GM23338 (cell line): ENCODE results near the gene ATAD2B. TPM values are rescaled to one million over a fixed set of nuclear protein-coding genes. Genes with fewer than 3 reads are reported as not detected.

Experiments used
- ATAC-seq: fragments of 200-7000 bp; cut with Tn5 transposase; 3 replicates; pipeline ENCODE4 v1.9.1; 2020
- DNase-seq: peaks from one replicate; pipeline ENCODE4 v3.0.0-alpha.2; 2015; ENCODE audit warnings: low spot score
- H2AFZ ChIP-seq: fragments of 200-600 bp; sonication (generic); 2 replicates; pipeline ENCODE4 v1.8.0; 2016; ENCODE audit warnings: antibody characterized with exemption, mild to moderate bottlenecking, moderate library complexity
- H3F3A ChIP-seq: fragments of 200-600 bp; sonication (generic); replicated peaks from 2 replicates; pipeline ENCODE4 v1.8.0; 2017; ENCODE audit warnings: antibody characterized with exemption, mixed run types, low read depth
- H3K27ac ChIP-seq: fragments of 200-600 bp; sonication (generic); 2 replicates; pipeline ENCODE4 v1.6.1; 2016; ENCODE audit warnings: low read depth
- H3K27me3 ChIP-seq: fragments of 200-600 bp; sonication (generic); 2 replicates; pipeline ENCODE4 v1.8.0; 2016; ENCODE audit warnings: mild to moderate bottlenecking, mixed run types, moderate library complexity; ENCODE audit not compliant: insufficient read depth
- H3K36me3 ChIP-seq: fragments of 200-600 bp; sonication (generic); 2 replicates; pipeline ENCODE4 v1.8.0; 2016; ENCODE audit warnings: mild to moderate bottlenecking; ENCODE audit not compliant: insufficient read depth
- H3K4me1 ChIP-seq: fragments of 200-600 bp; sonication (generic); 2 replicates; pipeline ENCODE4 v1.8.0; 2016; ENCODE audit warnings: mild to moderate bottlenecking, moderate library complexity; ENCODE audit not compliant: insufficient read depth
- H3K4me2 ChIP-seq: fragments of 200-600 bp; sonication (generic); 2 replicates; pipeline ENCODE4 v1.7.1; 2017; ENCODE audit warnings: mixed run types
- H3K4me3 ChIP-seq: fragments of 200-600 bp; sonication (generic); 2 replicates; pipeline ENCODE4 v1.6.1; 2016; ENCODE audit warnings: mixed run types
- H3K79me2 ChIP-seq: fragments of 200-600 bp; sonication (generic); replicated peaks from 2 replicates; pipeline ENCODE4 v1.8.0; 2017; ENCODE audit warnings: mild to moderate bottlenecking; ENCODE audit not compliant: insufficient read depth
- H3K9me2 ChIP-seq: fragments of 200-600 bp; sonication (generic); 2 replicates; pipeline ENCODE4 v1.8.0; 2017; ENCODE audit not compliant: insufficient read depth
- H4K20me1 ChIP-seq: fragments of 200-600 bp; sonication (generic); replicated peaks from 2 replicates; pipeline ENCODE4 v1.8.0; 2017; ENCODE audit warnings: mild to moderate bottlenecking; ENCODE audit not compliant: insufficient read depth
- H3K27ac Mint-ChIP-seq: 2 replicates; pipeline ENCODE4 v1.8.0; 2020; ENCODE audit warnings: inconsistent platforms, mild to moderate bottlenecking, moderate library complexity, mixed read lengths
- H3K27me3 Mint-ChIP-seq: 3 replicates; pipeline ENCODE4 v1.8.0; 2022; ENCODE audit warnings: low read depth, mild to moderate bottlenecking, moderate library complexity, mixed read lengths, inconsistent platforms; ENCODE audit not compliant: insufficient read depth, poor library complexity
- H3K36me3 Mint-ChIP-seq: 3 replicates; pipeline ENCODE4 v1.8.0; 2021; ENCODE audit warnings: low read depth, mild to moderate bottlenecking, inconsistent platforms, moderate library complexity, mixed read lengths
- H3K4me1 Mint-ChIP-seq: 3 replicates; pipeline ENCODE4 v1.8.0; 2020; ENCODE audit warnings: mild to moderate bottlenecking, inconsistent platforms, mixed read lengths
- H3K4me3 Mint-ChIP-seq: 3 replicates; pipeline ENCODE4 v1.8.0; 2021; ENCODE audit warnings: moderate library complexity, mild to moderate bottlenecking, inconsistent platforms, mixed read lengths
- H3K9me3 Mint-ChIP-seq: 3 replicates; pipeline ENCODE4 v1.8.0; 2020; ENCODE audit warnings: moderate library complexity, mild to moderate bottlenecking, inconsistent platforms, mixed read lengths
- CREB1 ChIP-seq: fragments of 250-450 bp; sonication (Bioruptor Pico); IDR thresholded peaks from 2 replicates; pipeline ENCODE4 v1.5.0; 2020; ENCODE audit warnings: low read depth, mild to moderate bottlenecking, moderate library complexity
- EZH2 ChIP-seq: fragments of 200-600 bp; sonication (generic); IDR thresholded peaks from one replicate; pipeline ENCODE4 v1.8.0; 2017; ENCODE audit warnings: antibody characterized with exemption, mild to moderate bottlenecking, low read depth; ENCODE audit not compliant: unreplicated experiment
- EZH2phosphoT487 ChIP-seq: fragments of 200-600 bp; sonication (generic); IDR thresholded peaks from one replicate; pipeline ENCODE4 v1.8.1; 2018; ENCODE audit warnings: antibody characterized with exemption; ENCODE audit not compliant: unreplicated experiment
- JUNB ChIP-seq: IDR thresholded peaks from one replicate; pipeline ENCODE4 v1.6.1; 2016; ENCODE audit warnings: antibody characterized with exemption; ENCODE audit not compliant: unreplicated experiment
- NANOG ChIP-seq: IDR thresholded peaks from 2 replicates; pipeline ENCODE4 v1.6.1; 2016; ENCODE audit warnings: antibody characterized with exemption, borderline replicate concordance
- POLR2AphosphoS5 ChIP-seq: IDR thresholded peaks from 2 replicates; pipeline ENCODE4 v1.6.1; 2016; ENCODE audit warnings: antibody characterized with exemption, low read depth
- STAT1 ChIP-seq: IDR thresholded peaks from one replicate; pipeline ENCODE4 v1.6.1; 2016; ENCODE audit warnings: antibody characterized with exemption; ENCODE audit not compliant: unreplicated experiment
- polyA plus RNA-seq: library from polyadenylated mRNA; unstranded; fragments of >200 nt; fragmentation: Nextera tagmentation; extraction: Ambion mirVana; gene quantifications from 2 replicates; pipeline ENCODE4 v1.2.1, GENCODE V29; 2016
- total RNA-seq: library from RNA; depleted of rRNA; stranded (reverse); fragments of >200 nt; shearing (Covaris generic); gene quantifications from 2 replicates; pipeline ENCODE4 v1.2.3, GENCODE V29; 2014
- TF ChIP-seq, protein P1 (sequence below): IDR thresholded peaks from 2 replicates; pipeline ENCODE4 v1.6.1; 2016; ENCODE audit warnings: antibody characterized with exemption
- TF ChIP-seq, protein P2 (sequence below): IDR thresholded peaks from one replicate; pipeline ENCODE4 v1.6.1; 2018; ENCODE audit warnings: antibody characterized with exemption; ENCODE audit not compliant: unreplicated experiment
- TF ChIP-seq, protein P3 (sequence below): fragments of 250-450 bp; sonication (Bioruptor Pico); IDR thresholded peaks from 2 replicates; pipeline ENCODE4 v1.5.0; 2020; ENCODE audit warnings: mild to moderate bottlenecking, moderate library complexity

ATAD2B gene
- total and polyA plus RNA-seq, 2 experiments from 2014 or later, result 12.4 to 19.3 TPM

- H3K36me3 Mint-ChIP-seq, result peaks cover 29% of the 10 kb centered on the region
- H3K4me1 Mint-ChIP-seq, result no peaks in the 10 kb centered on the region
- no peak for ATAC-seq
- Histone ChIP-seq H3K27ac (no peak overlapping the region), H2AFZ (no peak overlapping the region), H3K27me3 (no peaks in the 10 kb centered on the region), H3K4me3 (no peak overlapping the region), H3K36me3 (no peaks in the 10 kb centered on the region), H3K79me2 (no peaks in the 10 kb centered on the region), H3K4me2 (no peak overlapping the region), H3K4me1 (no peaks in the 10 kb centered on the region), H4K20me1 (no peaks in the 10 kb centered on the region), H3F3A (no peaks in the 10 kb centered on the region), H3K9me2 (no peaks in the 10 kb centered on the region)
- peaks cover 2% of the 10 kb centered on the region for H3K27me3 Mint-ChIP-seq
- DNase-seq, result no peak
- H3K4me3 Mint-ChIP-seq, result no peak overlapping the region
- peaks cover 21% of the 10 kb centered on the region; the same call in 2 of the 3 replicates for H3K9me3 Mint-ChIP-seq
- no peak for TF ChIP-seq EZH2
- TF ChIP-seq, protein P1, sequence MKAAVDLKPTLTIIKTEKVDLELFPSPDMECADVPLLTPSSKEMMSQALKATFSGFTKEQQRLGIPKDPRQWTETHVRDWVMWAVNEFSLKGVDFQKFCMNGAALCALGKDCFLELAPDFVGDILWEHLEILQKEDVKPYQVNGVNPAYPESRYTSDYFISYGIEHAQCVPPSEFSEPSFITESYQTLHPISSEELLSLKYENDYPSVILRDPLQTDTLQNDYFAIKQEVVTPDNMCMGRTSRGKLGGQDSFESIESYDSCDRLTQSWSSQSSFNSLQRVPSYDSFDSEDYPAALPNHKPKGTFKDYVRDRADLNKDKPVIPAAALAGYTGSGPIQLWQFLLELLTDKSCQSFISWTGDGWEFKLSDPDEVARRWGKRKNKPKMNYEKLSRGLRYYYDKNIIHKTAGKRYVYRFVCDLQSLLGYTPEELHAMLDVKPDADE, result no peak
- TF ChIP-seq CREB1 (CRISPR knock-in tag), result no peak
- H3K27ac Mint-ChIP-seq, result no peak overlapping the region
These were observed 91.5 kb downstream of the ATAD2B start for GRCh38 chr2:23835423-23835822.

DNA sequence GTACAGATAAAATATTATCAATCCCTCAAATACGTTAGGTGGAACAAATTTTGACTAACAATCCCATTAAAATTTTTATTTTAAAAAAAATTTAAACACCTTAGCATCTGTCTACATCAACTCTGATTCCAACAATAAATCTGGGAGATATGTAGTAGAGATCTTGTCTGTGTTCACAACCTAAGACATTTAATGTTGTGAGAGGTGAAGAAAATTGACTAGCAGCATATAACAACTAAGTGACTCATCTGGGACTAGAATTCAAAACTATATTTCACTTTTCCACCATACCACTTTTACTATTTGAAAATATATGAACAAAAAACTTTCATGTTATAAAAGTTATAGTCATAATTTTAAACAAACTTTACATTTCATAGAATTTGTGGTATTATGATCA is 97.9 kb downstream of the ATAD2B start:
- Histone ChIP-seq H3K36me3 (no peaks in the 10 kb centered on the region), H3K9me2 (no peaks in the 10 kb centered on the region), H4K20me1 (no peaks in the 10 kb centered on the region), H3K27me3 (no peaks in the 10 kb centered on the region), H3K79me2 (no peaks in the 10 kb centered on the region), H3K4me1 (no peaks in the 10 kb centered on the region), H3K27ac (no peak overlapping the region), H3K4me2 (no peak overlapping the region), H3K4me3 (no peak overlapping the region), H3F3A (no peaks in the 10 kb centered on the region), H2AFZ (no peak overlapping the region)
- Mint-ChIP-seq H3K27ac (no peak overlapping the region), H3K27me3 (peaks cover 2% of the 10 kb centered on the region), H3K36me3 (no peaks in the 10 kb centered on the region), H3K4me1 (no peaks in the 10 kb centered on the region), H3K4me3 (no peak overlapping the region), H3K9me3 (no peaks in the 10 kb centered on the region)
- DNase-seq (no peak), ATAC-seq (no peak)
- TF ChIP-seq EZH2phosphoT487 (no peak), STAT1 (no peak), JUNB (no peak), NANOG (no peak), CREB1 (CRISPR knock-in tag) (no peak), EZH2 (no peak), POLR2AphosphoS5 (no peak)
- TF ChIP-seq, protein P2, sequence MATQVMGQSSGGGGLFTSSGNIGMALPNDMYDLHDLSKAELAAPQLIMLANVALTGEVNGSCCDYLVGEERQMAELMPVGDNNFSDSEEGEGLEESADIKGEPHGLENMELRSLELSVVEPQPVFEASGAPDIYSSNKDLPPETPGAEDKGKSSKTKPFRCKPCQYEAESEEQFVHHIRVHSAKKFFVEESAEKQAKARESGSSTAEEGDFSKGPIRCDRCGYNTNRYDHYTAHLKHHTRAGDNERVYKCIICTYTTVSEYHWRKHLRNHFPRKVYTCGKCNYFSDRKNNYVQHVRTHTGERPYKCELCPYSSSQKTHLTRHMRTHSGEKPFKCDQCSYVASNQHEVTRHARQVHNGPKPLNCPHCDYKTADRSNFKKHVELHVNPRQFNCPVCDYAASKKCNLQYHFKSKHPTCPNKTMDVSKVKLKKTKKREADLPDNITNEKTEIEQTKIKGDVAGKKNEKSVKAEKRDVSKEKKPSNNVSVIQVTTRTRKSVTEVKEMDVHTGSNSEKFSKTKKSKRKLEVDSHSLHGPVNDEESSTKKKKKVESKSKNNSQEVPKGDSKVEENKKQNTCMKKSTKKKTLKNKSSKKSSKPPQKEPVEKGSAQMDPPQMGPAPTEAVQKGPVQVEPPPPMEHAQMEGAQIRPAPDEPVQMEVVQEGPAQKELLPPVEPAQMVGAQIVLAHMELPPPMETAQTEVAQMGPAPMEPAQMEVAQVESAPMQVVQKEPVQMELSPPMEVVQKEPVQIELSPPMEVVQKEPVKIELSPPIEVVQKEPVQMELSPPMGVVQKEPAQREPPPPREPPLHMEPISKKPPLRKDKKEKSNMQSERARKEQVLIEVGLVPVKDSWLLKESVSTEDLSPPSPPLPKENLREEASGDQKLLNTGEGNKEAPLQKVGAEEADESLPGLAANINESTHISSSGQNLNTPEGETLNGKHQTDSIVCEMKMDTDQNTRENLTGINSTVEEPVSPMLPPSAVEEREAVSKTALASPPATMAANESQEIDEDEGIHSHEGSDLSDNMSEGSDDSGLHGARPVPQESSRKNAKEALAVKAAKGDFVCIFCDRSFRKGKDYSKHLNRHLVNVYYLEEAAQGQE, result no peak
- TF ChIP-seq, protein P3, sequence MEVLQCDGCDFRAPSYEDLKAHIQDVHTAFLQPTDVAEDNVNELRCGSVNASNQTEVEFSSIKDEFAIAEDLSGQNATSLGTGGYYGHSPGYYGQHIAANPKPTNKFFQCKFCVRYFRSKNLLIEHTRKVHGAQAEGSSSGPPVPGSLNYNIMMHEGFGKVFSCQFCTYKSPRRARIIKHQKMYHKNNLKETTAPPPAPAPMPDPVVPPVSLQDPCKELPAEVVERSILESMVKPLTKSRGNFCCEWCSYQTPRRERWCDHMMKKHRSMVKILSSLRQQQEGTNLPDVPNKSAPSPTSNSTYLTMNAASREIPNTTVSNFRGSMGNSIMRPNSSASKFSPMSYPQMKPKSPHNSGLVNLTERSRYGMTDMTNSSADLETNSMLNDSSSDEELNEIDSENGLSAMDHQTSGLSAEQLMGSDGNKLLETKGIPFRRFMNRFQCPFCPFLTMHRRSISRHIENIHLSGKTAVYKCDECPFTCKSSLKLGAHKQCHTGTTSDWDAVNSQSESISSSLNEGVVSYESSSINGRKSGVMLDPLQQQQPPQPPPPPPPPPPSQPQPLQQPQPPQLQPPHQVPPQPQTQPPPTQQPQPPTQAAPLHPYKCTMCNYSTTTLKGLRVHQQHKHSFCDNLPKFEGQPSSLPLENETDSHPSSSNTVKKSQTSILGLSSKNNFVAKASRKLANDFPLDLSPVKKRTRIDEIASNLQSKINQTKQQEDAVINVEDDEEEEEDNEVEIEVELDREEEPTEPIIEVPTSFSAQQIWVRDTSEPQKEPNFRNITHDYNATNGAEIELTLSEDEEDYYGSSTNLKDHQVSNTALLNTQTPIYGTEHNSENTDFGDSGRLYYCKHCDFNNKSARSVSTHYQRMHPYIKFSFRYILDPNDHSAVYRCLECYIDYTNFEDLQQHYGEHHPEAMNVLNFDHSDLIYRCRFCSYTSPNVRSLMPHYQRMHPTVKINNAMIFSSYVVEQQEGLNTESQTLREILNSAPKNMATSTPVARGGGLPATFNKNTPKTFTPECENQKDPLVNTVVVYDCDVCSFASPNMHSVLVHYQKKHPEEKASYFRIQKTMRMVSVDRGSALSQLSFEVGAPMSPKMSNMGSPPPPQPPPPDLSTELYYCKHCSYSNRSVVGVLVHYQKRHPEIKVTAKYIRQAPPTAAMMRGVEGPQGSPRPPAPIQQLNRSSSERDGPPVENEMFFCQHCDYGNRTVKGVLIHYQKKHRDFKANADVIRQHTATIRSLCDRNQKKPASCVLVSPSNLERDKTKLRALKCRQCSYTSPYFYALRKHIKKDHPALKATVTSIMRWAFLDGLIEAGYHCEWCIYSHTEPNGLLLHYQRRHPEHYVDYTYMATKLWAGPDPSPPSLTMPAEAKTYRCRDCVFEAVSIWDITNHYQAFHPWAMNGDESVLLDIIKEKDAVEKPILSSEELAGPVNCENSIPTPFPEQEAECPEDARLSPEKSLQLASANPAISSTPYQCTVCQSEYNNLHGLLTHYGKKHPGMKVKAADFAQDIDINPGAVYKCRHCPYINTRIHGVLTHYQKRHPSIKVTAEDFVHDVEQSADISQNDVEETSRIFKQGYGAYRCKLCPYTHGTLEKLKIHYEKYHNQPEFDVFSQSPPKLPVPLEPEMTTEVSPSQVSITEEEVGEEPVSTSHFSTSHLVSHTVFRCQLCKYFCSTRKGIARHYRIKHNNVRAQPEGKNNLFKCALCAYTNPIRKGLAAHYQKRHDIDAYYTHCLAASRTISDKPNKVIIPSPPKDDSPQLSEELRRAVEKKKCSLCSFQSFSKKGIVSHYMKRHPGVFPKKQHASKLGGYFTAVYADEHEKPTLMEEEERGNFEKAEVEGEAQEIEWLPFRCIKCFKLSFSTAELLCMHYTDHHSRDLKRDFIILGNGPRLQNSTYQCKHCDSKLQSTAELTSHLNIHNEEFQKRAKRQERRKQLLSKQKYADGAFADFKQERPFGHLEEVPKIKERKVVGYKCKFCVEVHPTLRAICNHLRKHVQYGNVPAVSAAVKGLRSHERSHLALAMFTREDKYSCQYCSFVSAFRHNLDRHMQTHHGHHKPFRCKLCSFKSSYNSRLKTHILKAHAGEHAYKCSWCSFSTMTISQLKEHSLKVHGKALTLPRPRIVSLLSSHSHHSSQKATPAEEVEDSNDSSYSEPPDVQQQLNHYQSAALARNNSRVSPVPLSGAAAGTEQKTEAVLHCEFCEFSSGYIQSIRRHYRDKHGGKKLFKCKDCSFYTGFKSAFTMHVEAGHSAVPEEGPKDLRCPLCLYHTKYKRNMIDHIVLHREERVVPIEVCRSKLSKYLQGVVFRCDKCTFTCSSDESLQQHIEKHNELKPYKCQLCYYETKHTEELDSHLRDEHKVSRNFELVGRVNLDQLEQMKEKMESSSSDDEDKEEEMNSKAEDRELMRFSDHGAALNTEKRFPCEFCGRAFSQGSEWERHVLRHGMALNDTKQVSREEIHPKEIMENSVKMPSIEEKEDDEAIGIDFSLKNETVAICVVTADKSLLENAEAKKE (CRISPR knock-in tag), result no peak
- TF ChIP-seq, protein P1, result no peak
